Right cardiac atrium (tissue), 5 donors: ENCODE results near the gene ADAMTS17. TPM values are rescaled to one million over a fixed set of nuclear protein-coding genes. Genes with fewer than 3 reads are reported as not detected.

Source experiments
- ATAC-seq, 2 donors: fragments of 200-7000 bp; cut with Tn5 transposase; one replicate each; pipeline versions ENCODE4 v1.8.0 to v1.9.1; 2020; ENCODE audit warnings: moderate library complexity in 2 of 2, mild to moderate bottlenecking in 1 of 2
- DNase-seq, 3 donors: peaks; one replicate each; pipeline ENCODE4 v3.0.0-alpha.2; 2020
- H3K27ac ChIP-seq: one replicate; pipeline ENCODE4 v1.5.1; 2013; ENCODE audit warnings: mild to moderate bottlenecking, low read length, control low read depth, moderate library complexity
- H3K27me3 ChIP-seq: one replicate; pipeline ENCODE4 v1.6.1; 2013; ENCODE audit not compliant: control insufficient read depth, insufficient read depth
- H3K4me1 ChIP-seq: one replicate; pipeline ENCODE4 v1.6.1; 2013; ENCODE audit warnings: low read length; ENCODE audit not compliant: control insufficient read depth, insufficient read depth
- H3K4me3 ChIP-seq: one replicate; pipeline ENCODE4 v1.5.1; 2013; ENCODE audit warnings: low read length, control low read depth
- H3K9me3 ChIP-seq: one replicate; pipeline ENCODE4 v1.6.1; 2013; ENCODE audit warnings: low read length; ENCODE audit not compliant: control insufficient read depth
- WGBS: extraction: QIAGEN DNeasy Blood & Tissue Kit; methylation state at CpG from one replicate; pipeline ENCODE4 v1.1.7; 2013; 5-methylcytosine and 5-hydroxymethylcytosine counted together
- intact Hi-C, 4 donors: fragments of 100-400 bp; cut with DNase I; formaldehyde crosslinking; loops; one replicate each; pipeline versions ENCODE4 v1.11.0 to v1.14.0; 2022 to 2023
- polyA plus RNA-seq: library from polyadenylated mRNA; stranded (reverse); fragments of 200-250 nt; gene quantifications from one replicate; pipeline ENCODE4 v1.2.3, GENCODE V29; 2013
- total RNA-seq, 4 donors: library from RNA; stranded (reverse); fragmentation: NEBNext Ultra II Directional; extraction: Animal tissue kit (Norgen Biotek cat#: 25700); gene quantifications; one replicate each; pipeline ENCODE4 v1.2.1, GENCODE V29; 2021
- donor health status: healthy with polysubstance abuse.
- donor health status: DM: no; HTN: yes; CAD: no.
- donor health status: DM: no; HTN: no; CAD: no.
- donor health status: DM: no; HTN: yes; CAD: no; lungs with severe emphysema.
- donor health status: DM: yes; HTN: yes; CAD: no.

The ADAMTS17 gene
- total and polyA plus RNA-seq, 5 donors: 1.2 to 6.5 (median 2.6) TPM

- 90% methylated on average over 3 of the region's 3 CpGs for WGBS
- peaks cover 5% of the 10 kb centered on the region for H3K4me1 ChIP-seq
- no peak overlapping the region for H3K4me3 ChIP-seq
- H3K27me3 ChIP-seq: no peaks in the 10 kb centered on the region
- DNase-seq (no peak), ATAC-seq (no peak)
- intact Hi-C loops: no loop called here
- peak overlapping the region; percentile 53 for H3K27ac ChIP-seq
- H3K9me3 ChIP-seq: no peaks in the 10 kb centered on the region
Measured at GRCh38 chr15:100174904-100175275, 166.9 kb downstream of the ADAMTS17 start.

GRCh38 chr15:100174159-100174903 is 167.4 kb downstream of the ADAMTS17 start:
- no peak for DNase-seq
- intact Hi-C loops: no loop called here
- Histone ChIP-seq H3K4me1 (peaks cover 5% of the 10 kb centered on the region), H3K27ac (peak overlapping the region; percentile 53), H3K4me3 (no peak overlapping the region), H3K27me3 (no peaks in the 10 kb centered on the region), H3K9me3 (no peaks in the 10 kb centered on the region)
- ATAC-seq: peak in 1 of 2 donors; percentile 66
- WGBS: 46% methylated on average over 7 of the region's 7 CpGs

GRCh38 chr15:100172356-100173024 is 169.3 kb downstream of the ADAMTS17 start:
- DNase-seq (no peak), ATAC-seq (no peak)
- H3K27me3 ChIP-seq: no peaks in the 10 kb centered on the region
- no peak overlapping the region for H3K27ac ChIP-seq
- no peak overlapping the region for H3K4me3 ChIP-seq
- no peaks in the 10 kb centered on the region for H3K9me3 ChIP-seq
- H3K4me1 ChIP-seq: peaks cover 5% of the 10 kb centered on the region
- WGBS: 93% methylated on average over 7 of the region's 7 CpGs
- intact Hi-C loops: no loop called here

- intact Hi-C loops: no loop called here
- 95% methylated on average over 5 of the region's 5 CpGs for WGBS
- ATAC-seq: no peak
- Histone ChIP-seq H3K4me3 (no peak overlapping the region), H3K9me3 (no peaks in the 10 kb centered on the region), H3K27ac (no peak overlapping the region), H3K27me3 (no peaks in the 10 kb centered on the region), H3K4me1 (peaks cover 5% of the 10 kb centered on the region)
- no peak for DNase-seq
Measured at GRCh38 chr15:100171411-100171810, 170.4 kb downstream of the ADAMTS17 start.

GRCh38 chr15:100170291-100171210 is 171.2 kb downstream of the ADAMTS17 start:
- ATAC-seq (no peak), DNase-seq (no peak)
- Histone ChIP-seq H3K27ac (no peak overlapping the region), H3K9me3 (no peaks in the 10 kb centered on the region), H3K27me3 (no peaks in the 10 kb centered on the region), H3K4me1 (peaks cover 2% of the 10 kb centered on the region), H3K4me3 (no peak overlapping the region)
- intact Hi-C loops: no loop called here
- 87% methylated on average over 8 of the region's 8 CpGs for WGBS

GRCh38 chr15:100169615-100170290 is 172.0 kb downstream of the ADAMTS17 start:
- Histone ChIP-seq H3K27me3 (no peaks in the 10 kb centered on the region), H3K27ac (no peak overlapping the region), H3K4me1 (peaks cover under 1% of the 10 kb centered on the region), H3K9me3 (no peaks in the 10 kb centered on the region), H3K4me3 (no peak overlapping the region)
- WGBS: 92% methylated on average over 20 of the region's 20 CpGs
- ATAC-seq (no peak), DNase-seq (no peak)
- intact Hi-C loops: no loop called here

DNA sequence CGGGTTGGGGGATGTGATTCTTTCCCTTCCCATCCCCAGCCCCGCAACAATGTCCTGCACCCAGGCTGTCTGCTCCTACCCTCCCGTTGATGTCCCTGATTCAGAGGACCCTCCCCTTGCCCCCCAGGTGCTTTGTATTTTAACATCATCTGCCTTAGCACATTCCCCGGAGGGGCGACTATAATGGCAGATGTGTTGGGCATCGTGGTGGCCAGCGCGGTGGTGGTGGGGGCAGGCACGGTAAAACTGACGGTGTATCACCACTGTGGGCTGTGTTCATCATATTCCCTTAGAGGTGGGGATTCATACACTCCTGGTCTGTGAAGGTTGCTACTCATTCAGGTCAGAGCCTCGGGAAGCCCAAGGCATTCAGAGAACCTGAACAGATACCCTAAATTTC is 173.0 kb downstream of the ADAMTS17 start:
- intact Hi-C loops: no loop called here
- 94% methylated on average over 11 of the region's 11 CpGs for WGBS
- H3K9me3 ChIP-seq: no peaks in the 10 kb centered on the region
- no peak for DNase-seq
- H3K27ac ChIP-seq: no peak overlapping the region
- H3K27me3 ChIP-seq: no peaks in the 10 kb centered on the region
- ATAC-seq: no peak
- H3K4me1 ChIP-seq: no peaks in the 10 kb centered on the region
- H3K4me3 ChIP-seq: no peak overlapping the region

DNA sequence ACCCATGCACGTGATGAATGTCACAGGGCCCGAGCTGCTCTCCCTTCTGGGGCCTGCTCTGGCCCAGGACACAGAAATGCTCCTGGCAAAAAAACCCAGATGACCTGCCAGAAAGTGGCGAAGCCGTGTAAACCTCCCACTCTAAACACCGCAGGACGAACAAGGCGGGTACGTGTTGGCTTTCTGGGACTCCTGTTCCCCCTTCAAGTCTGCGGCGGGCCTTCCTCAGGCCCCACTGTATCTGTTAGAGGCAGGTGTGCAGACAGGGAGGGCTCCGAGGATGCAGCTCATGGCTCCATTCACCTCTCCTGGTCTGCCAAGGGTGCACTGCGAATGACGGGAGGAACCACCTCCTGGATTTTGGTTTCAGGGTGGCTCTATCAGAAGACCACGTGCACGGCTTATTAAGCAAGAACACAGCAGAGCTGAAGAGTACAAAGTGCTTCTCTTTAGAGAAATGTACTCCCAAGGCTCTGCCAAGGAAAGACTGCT is 173.8 kb downstream of the ADAMTS17 start:
- peak overlapping the region; percentile 56 for H3K27ac ChIP-seq
- H3K4me1 ChIP-seq: no peaks in the 10 kb centered on the region
- intact Hi-C loops: no loop called here
- DNase-seq: peak; percentile 42 to 74 (median 57)
- 54% methylated on average over 15 of the region's 15 CpGs for WGBS
- no peak overlapping the region for H3K4me3 ChIP-seq
- peak; percentile 80 for ATAC-seq
- H3K27me3 ChIP-seq: no peaks in the 10 kb centered on the region
- no peaks in the 10 kb centered on the region for H3K9me3 ChIP-seq

GRCh38 chr15:100166313-100166712 is 175.5 kb downstream of the ADAMTS17 start:
- Histone ChIP-seq H3K27ac (no peak overlapping the region), H3K27me3 (no peaks in the 10 kb centered on the region), H3K4me3 (no peak overlapping the region), H3K4me1 (no peaks in the 10 kb centered on the region), H3K9me3 (no peaks in the 10 kb centered on the region)
- intact Hi-C loops: no loop called here
- no peak for DNase-seq
- no peak for ATAC-seq
- WGBS: 81% methylated on average over 1 of the region's 1 CpG

- Histone ChIP-seq H3K9me3 (no peaks in the 10 kb centered on the region), H3K27me3 (no peaks in the 10 kb centered on the region), H3K27ac (no peak overlapping the region), H3K4me1 (no peaks in the 10 kb centered on the region), H3K4me3 (no peak overlapping the region)
- intact Hi-C loops: no loop called here
- DNase-seq (no peak), ATAC-seq (no peak)
- 85% methylated on average over 3 of the region's 3 CpGs for WGBS
Measured at GRCh38 chr15:100163961-100164360, 177.8 kb downstream of the ADAMTS17 start.
